ENCODE measurements around the gene SH2D1B.

- TF ChIP-seq CTCF (IDR thresholded peaks at IDR 0.05; ENCODE audit: extremely low read depth in 1 of 2, insufficient read depth in 1 of 2, low read depth in 1 of 2, low read length in 2 of 2) (no peak), POLR2A (IDR thresholded peaks at IDR 0.05; ENCODE audit: low read depth, low read length) (no peak), POLR2AphosphoS5 (IDR thresholded peaks at IDR 0.05; ENCODE audit: insufficient read depth, low read depth, low read length) (no peak)
Observed at GRCh38 chr1:162417650-162418049, 5.7 kb upstream of the SH2D1B start.
